Forelimb muscle (tissue), 1 donor: Measurements from ENCODE around the gene TOR1AIP1. TPM values are rescaled to one million over a fixed set of nuclear protein-coding genes. Genes with fewer than 3 reads are reported as not detected.

Source experiments
- polyA plus RNA-seq: library from polyadenylated mRNA; unstranded; fragments of 120-200 nt; gene quantifications from one replicate; pipeline ENCODE4 v1.2.1, GENCODE V29; 2013; ENCODE audit not compliant: insufficient read length

The TOR1AIP1 gene
- polyA plus RNA-seq, 1 donor = 50.4 TPM

Other genes starting within 250 kb of the TOR1AIP1 start
- gene FAM163A, start 139.0 kb upstream of the TOR1AIP1 start, polyA plus RNA-seq = 0.16 TPM
- 29.9 TPM for gene TOR1AIP2, start 4.5 kb upstream of the TOR1AIP1 start, polyA plus RNA-seq
- 31.9 TPM for gene CEP350, start 72.5 kb downstream of the TOR1AIP1 start, polyA plus RNA-seq